ENCODE results near the gene BICC1.

The BICC1 gene

DNA sequence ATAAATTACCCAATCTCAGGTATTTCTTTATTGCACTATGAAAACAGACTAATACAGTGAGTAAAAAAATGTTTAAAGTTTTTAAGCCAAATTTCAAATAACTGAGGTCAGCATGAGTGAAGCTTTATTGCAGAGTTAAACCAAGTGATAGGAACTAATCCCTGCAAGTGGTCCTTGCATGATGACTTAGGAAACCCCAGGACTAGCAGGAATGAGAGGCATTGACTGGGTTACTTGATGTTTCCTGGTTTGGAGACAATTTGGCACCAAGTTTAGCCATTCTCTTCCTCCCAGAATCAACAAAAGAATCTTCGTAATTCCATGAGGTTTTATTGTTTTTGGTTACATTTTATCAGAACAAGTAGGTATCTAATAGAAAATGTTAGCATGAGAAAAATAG, 194.2 kb downstream of the BICC1 start:
- no peak for DNase-seq (ENCODE audit: low read depth)

- DNase-seq (ENCODE audit: low read depth), result no peak
Observed at GRCh38 chr10:58712141-58712540, 199.5 kb downstream of the BICC1 start.

DNA sequence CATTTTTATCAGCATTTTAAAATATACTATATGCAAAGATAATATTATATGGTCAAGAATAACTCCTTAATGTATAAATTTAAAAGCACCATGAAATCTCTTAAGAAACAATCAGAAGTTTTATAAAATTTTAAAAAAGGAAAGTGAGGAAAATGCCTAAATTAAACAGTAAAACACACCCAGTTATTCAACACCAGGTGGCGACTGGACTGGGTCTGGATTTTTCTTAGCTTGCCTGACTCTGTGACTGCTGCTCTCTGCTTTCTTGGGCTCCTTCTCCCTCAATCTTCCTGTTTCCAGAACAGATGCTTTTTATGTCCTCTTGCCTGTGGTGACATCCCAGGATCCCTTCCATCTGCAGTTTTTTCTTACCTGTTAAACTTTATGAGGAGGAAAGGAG, 200.3 kb downstream of the BICC1 start:
- DNase-seq (ENCODE audit: low read depth), result no peak

DNA sequence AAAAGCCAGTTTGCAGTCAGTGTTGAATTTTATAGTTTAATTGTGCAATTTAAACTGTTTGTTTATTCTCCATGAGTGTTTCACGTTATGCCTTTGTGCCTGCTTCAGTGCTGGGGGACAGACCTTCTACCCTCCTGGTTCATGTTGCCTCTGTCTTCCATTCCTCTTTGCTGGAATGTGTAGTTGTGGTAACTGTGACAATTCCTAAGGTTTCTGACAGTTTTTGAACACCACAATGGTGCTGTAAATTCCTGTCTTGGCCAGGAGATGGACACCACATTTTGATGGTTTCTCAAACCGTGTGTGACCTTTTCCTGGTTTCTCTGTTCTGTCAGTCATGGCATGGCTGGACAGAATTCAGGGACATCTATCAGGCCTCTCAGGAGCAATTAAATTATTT, 201.7 kb downstream of the BICC1 start:
- DNase-seq (ENCODE audit: low read depth), result no peak

DNA sequence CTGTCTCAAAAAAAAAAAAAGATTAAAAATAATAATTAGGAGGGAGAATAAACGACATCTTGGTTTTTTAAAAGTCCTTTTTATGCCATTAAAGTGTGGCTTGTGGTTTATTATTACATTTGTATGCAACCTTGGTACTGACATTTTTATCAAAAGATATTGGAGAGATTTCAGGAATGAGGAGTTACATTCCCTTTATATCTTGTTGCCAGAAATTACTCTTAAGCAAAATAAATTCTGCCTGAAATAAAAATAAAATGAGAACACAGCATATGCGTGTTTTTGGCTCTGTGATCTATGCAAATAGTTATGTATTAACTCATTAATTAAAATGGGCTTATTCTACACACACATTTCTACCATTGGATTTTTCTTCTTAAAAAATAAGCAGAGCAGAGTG, 202.4 kb downstream of the BICC1 start:
- DNase-seq (ENCODE audit: low read depth), result no peak

DNA sequence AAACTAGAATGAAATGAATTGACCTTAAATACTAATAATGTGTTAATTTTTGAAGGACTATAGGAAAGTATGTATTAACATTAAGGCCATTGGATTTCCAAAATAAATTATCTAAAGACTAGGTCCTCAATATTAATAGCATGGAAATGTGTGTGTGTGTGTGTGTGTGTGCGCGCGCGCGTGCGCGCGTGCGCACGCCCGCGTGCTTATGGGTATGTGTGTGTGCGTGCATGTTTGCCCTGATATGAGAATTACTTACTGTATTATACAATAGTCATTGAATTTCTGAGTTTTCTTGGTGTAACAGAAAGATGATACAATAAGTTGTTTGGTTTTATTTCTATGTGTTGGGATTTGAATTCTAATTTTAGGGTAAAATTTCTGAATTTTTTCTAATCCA, 205.9 kb downstream of the BICC1 start:
- no peak for DNase-seq (ENCODE audit: low read depth)

DNA sequence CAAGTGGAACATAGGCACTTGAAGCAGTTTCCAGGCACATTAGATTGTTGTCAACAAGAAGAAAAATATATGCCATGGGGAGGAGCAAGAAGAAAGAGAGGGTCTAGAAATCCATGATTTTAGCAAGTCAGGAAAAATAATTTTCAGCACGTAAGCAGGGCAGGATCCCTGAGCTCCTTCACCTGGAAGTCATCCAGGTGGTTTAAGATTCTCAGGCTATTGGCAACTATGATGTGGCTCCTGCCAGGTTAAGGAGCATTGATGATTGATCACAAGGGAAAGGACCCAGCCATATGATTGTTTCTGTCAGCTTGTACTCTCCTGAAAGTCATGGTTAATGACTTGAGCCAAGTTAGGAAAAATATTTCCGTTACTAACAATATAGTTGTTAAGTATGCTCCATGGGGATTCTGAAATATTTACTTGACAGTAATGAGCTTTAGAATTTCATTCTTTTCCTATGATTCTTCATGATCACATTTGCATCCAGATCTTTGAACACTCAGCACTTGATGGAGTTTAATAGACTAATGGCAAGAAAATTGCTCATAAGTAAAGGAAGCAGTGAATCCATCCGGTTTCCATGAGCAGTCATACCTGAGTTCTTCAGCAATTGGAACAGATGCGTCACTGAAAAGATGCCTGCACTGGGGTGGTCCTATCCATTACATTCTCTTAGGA, 209.1 kb downstream of the BICC1 start:
- DNase-seq (ENCODE audit: low read depth), result no peak

DNA sequence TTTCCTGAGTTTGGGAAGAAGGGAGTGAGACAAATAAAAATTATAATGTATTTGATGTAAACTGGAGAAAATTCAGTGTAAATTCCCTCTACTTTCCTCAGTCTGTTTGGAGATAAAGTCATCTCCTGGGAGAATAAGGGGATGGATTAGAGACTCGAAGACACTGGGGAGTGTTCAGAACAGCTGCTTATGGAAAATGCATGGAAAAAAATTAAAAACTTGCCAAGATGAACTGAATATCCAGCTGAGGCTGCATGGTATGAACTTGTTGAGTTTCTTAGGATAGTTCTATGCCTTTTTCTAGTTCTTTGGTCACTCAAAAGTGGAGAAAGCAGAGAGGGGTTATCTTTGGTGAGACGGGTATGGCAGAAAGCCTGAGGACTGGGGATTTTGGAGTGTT, 210.5 kb downstream of the BICC1 start:
- DNase-seq (ENCODE audit: low read depth), result no peak

- no peak for DNase-seq (ENCODE audit: low read depth)
Observed at GRCh38 chr10:58723966-58724365, 211.3 kb downstream of the BICC1 start.

DNA sequence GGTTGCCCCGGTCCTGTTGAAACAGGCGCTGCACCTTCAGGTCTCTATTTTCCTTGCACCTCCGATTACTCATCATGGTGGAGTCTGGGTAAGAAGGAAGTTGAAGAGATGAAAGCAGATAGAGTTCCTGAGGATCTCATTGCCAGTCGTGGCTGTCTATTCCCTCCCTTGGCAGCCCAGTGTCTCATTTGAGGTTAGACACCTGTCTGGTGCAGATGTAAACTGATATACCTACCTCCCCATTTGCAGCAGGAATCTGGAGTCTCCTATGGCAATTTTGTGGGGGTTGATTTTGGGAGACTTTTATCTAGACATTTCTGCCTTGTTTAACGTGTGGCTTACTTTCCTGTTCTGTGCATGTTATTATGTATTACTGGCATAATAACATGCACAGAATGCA, 212.1 kb downstream of the BICC1 start:
- no peak for DNase-seq (ENCODE audit: low read depth)

DNA sequence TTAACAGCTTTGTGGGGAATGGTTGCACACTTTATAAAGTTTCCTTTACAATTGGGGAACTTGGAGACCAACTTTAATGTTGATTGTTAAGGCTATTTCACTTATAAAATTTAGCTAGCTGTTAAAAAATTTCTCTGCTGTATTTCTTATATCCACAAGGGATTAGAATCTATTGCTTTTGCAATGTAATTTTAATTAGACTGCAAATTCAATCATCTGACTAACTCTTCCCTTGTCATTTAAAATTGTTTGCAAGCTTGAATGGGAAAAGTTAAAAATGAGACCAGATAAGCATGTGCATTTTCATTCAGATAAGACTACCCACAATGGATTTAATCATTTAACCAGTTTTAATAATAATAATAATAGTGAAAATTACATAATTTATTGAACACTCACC, 213.2 kb downstream of the BICC1 start:
- DNase-seq (ENCODE audit: low read depth), result no peak

DNA sequence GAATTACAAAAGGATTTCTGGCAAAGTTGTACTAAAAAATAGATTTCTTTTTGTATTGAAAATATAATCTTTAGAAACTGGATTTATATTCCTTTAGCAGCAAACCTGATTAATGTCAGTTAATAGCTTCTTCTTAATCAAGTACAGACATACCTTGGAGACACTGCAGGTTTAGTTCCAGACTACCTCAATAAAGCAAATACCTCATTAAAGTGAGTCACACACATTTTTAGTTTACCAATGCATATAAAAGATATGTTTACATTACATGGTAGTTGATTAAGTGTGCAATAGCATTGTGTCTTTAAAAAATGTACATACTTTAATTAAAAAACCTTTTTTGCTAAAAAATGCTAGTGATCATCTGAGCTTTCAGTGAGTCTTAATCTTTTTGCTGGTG, 215.0 kb downstream of the BICC1 start:
- no peak for DNase-seq (ENCODE audit: low read depth)

- no peak for DNase-seq (ENCODE audit: low read depth)
Observed at GRCh38 chr10:58731276-58731675, 218.6 kb downstream of the BICC1 start.

DNA sequence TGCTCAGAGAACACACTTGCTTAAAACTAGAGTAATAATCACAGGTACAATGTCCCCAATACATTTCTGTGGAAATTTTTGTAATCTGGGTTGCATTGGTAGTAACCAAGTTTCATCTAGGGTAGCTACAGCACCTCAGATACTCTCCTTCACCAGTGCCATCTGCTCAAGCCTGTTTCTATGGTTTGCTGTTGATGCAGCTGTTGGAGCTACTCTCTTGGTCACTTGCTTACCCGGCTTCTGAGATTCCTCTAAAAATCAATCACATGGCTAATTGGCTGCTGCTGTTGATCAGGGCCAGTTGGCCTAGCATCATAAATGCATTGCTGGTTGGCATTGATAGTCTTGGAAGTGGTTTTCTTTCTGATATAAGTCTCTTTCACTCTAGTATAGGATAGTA, 220.8 kb downstream of the BICC1 start:
- no peak for DNase-seq (ENCODE audit: low read depth)

- no peak for DNase-seq (ENCODE audit: low read depth)
Observed at GRCh38 chr10:58734116-58734515, 221.4 kb downstream of the BICC1 start.

- no peak for DNase-seq (ENCODE audit: low read depth)
Observed at GRCh38 chr10:58734664-58735063, 222.0 kb downstream of the BICC1 start.

DNA sequence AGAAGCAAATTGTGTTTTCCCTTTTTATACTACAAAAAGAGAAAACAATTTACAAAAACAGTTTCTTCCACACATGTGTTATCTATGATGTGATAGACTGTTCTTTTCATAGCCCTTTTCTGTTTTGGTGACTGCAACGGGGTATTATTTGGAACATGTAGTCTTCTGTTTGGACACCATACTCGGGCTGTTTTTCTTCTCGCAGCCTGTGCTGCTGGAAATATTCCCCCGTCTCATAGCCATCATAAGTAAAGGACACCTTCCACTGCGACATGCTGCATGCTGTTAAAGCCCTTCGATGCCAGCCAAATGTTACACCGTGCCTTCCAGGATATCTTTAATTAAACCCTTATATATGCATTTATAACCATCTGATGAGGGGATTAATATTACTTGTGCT, 222.4 kb downstream of the BICC1 start:
- no peak for DNase-seq (ENCODE audit: low read depth)

GRCh38 chr10:58740620-58741369, 228.1 kb downstream of the BICC1 start:
- no peak for DNase-seq (ENCODE audit: low read depth)

DNA sequence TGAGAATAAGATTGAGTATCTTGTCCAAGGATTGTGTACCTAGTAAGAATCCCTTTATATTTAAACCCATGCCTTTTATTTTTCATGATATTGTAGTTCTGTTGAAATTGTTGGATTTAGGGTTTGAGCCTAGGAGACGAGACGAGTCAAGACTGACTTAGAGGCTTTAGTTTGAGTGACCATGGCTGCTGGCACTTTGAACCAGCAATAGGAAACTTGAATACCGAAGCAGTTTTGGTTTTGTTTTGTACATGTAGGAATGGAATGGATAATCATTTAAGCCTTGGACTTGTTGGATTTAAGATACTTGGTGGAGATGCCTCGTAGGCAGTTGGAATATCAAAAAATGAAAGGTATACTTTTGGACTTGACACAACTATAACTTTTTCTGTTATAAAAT, 229.0 kb downstream of the BICC1 start:
- no peak for DNase-seq (ENCODE audit: low read depth)

DNA sequence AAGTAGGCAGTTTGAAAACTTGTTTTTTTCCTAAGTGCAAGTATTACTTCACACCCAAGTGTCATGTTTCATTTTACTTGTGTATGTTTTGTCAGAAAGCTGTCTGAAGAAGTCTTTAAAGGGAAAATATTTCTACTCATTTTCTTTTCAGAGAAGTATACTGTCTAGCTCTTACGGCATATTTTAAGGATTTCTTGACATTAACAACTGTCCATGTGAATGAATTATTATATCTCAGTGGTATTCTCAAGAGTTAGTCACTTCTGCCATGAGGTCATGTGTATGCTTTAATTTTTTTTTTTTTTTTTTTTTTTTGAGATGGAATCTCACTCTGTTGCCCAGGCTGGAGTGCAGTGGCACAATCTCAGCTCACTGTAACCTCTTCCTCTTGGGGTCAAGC, 229.5 kb downstream of the BICC1 start:
- DNase-seq (ENCODE audit: low read depth), result no peak

DNA sequence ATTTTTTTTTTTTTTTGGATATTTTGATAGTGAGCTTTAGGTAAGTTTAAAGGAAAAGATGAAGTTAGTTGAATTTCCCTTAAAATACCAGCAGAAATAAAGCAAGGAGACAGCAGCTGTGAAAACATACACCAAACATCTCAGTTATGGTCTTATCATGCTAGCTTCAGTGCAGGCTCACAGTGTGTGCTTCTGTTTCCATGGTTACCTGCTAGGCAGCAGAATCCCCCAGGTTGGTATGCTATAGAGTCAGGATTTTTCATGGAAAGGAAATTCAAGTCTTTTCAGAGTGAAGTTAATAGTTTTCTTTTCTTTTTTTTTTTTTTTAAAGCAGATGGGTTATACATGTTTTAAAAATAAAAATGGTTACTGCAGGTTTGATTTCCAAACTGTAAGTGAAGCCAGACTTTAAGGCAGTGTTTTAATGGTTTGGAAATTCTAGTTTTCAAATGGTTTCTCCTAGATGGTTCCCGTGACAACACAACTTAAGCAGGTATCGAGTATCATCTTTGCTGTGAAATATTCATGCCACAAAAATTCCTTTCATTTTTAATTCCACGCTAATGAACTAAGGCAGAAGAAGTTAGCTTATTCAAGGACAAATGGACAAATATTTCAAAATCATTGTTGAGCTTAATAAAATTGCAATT, 230.9 kb downstream of the BICC1 start:
- no peak for DNase-seq (ENCODE audit: low read depth)

GRCh38 chr10:58746474-58747185, 234.0 kb downstream of the BICC1 start:
- DNase-seq (ENCODE audit: low read depth), result no peak

GRCh38 chr10:58747687-58748086, 235.0 kb downstream of the BICC1 start:
- DNase-seq (ENCODE audit: low read depth), result no peak
